ENCODE data around the gene ONECUT2.

- no peak for TF ChIP-seq CTCF (IDR thresholded peaks at IDR 0.05; ENCODE audit: low read depth, low read length)
- TF ChIP-seq EZH2phosphoT487 (IDR thresholded peaks at IDR 0.05; ENCODE audit: low read depth) = no peak
These were observed 644 bp downstream of the ONECUT2 start for GRCh38 chr18:57435846-57436190.
